Erythroblast (primary cell): Measurements from ENCODE around the gene KRT79.

Experiments
- GATA1 ChIP-seq: IDR thresholded peaks from 2 replicates; pipeline ENCODE4 v1.6.1; 2011; ENCODE audit warnings: low read depth, mild to moderate bottlenecking, control low read depth, low read length, moderate library complexity
- POLR2A ChIP-seq: IDR thresholded peaks from 2 replicates; pipeline ENCODE4 v1.6.1; 2011; ENCODE audit warnings: mild to moderate bottlenecking, low read length

- TF ChIP-seq POLR2A = no peak
- TF ChIP-seq GATA1 = no peak
Measured at GRCh38 chr12:52837413-52837741, 3.3 kb upstream of the KRT79 start.
